CD4-positive, alpha-beta T cell treated with Interleukin-17A for 1 hour (primary cell): ENCODE results near the gene SQSTM1.

Experiments
- DNase-seq: peaks from one replicate; pipeline ENCODE4 v3.0.0-alpha.2; 2020

The SQSTM1 gene

DNA sequence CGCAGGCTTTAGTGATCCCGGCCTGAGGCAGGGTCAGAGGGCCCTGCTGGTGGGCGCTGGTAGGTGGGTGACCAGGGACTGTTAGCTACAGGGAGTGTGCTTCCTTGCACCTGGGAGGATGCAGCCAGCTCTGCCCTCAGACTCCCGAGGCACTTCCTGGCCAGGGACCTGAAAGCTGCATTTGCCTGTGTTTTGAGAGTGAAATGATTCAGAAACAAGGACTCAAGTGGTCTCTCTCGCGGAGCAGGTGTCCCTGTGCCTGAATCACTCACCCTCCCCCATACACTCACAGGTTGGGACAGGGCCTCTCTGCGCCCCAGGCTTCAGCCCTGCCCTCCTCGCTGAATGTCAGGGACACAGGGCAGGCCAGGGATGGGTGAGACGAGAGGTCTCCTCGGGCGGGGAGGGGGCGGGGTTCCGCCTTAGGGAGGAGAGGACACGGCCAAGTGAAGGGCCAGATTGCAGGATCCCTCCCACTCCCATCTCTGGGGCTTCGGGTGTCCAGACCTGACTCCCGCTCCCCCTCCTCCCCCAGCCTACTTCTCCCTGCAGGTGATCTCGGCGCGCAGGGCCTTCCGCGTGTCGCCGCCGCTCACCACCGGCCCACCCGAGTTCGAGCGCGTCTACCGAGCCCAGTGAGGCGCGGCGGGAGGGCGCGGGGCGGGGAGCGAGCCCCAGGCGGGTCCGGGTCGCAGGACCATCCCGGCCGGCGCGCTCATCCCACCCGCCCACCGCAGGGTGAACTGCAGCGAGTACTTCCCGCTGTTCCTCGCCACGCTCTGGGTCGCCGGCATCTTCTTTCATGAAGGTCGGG is 25.4 kb upstream of the SQSTM1 start:
- no peak for DNase-seq

DNA sequence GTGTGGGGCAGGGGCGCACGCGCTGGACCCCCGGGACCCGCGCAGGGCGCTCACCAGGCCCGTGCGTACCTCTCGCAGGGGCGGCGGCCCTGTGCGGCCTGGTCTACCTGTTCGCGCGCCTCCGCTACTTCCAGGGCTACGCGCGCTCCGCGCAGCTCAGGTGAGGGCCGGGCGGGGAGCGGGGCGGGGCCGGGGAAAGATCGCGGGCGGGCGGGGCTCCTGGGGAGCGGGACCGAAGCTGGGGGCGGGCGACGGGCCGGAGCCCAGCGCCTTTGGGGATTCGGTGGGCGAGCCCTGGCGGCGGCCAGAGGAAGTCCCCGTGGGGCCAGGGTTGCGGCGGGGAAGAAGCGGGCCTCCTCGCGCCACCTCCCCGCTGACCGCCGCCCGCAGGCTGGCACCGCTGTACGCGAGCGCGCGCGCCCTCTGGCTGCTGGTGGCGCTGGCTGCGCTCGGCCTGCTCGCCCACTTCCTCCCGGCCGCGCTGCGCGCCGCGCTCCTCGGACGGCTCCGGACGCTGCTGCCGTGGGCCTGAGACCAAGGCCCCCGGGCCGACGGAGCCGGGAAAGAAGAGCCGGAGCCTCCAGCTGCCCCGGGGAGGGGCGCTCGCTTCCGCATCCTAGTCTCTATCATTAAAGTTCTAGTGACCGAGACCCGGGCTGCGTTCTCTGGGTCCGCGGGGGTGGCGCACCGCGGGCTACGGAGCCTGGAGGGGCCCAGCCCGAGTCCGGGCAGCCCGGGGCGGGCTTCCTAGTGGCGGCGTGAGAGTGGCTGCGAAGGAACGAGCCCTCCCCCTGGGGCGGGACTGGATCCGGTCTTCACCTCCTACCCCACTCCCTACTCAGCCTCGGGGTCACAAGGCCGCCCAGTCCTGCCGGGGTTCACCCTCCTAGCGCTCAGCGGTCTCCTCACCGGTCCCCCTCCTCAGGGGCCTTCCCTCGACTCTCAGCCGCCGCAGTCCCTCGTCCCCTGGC is 24.6 kb upstream of the SQSTM1 start:
- DNase-seq, result peak; percentile 77

DNA sequence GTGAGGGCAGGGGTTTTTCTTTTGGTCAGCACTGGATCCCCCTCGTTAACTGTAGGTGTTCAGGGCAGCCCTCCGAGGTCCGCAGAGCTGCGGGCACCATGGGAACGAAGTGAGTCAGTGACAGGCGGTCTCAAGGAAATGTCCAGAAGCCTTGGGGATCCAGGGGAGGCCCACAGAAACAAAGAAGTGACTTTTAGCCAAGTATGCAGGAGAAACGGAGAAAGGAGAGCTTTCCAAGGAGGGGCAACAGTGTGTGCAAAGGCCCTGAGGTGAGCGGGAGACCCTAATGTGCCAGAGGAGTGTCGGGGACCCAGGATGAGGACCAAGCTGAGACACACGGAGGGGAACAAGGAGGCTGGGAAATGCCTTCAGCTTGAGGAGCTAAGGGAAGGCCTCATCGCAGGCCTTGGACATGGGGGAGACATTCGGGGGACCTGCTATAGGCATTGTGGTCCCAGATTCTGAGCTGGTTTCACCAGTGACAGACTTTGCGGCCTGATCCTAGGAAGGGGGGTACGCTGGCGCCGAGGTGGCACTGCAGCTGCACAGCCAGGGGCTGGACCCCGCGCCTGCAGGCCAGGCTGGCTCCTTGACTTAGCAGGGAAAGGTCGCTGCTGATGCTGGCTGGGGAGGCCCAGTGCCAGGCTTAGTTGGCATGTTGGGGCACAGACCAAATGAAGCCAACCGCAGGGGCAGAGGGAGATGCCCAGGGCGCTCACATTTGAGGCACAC is 23.7 kb upstream of the SQSTM1 start:
- DNase-seq, result no peak

DNA sequence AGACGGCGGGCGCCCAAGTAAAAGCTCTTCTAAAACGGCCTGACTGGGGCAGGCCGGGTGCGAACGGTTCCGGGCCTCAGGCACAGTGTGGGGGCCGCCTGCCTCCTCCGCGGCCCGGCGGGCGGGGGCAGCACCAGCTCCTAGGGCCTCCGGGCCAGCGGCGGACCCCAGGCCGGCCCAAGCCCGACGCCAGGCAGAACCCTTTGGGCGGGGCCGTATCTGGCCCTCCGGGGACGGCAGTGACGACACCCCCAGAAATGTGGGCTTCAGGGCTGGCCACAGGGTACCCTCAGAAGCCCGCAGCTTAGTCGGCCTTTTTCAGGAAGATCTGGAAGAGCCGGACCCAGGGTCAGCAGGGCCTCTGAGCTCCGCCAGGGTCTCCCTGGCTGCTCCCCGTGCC is 23.0 kb upstream of the SQSTM1 start:
- DNase-seq, result no peak

DNA sequence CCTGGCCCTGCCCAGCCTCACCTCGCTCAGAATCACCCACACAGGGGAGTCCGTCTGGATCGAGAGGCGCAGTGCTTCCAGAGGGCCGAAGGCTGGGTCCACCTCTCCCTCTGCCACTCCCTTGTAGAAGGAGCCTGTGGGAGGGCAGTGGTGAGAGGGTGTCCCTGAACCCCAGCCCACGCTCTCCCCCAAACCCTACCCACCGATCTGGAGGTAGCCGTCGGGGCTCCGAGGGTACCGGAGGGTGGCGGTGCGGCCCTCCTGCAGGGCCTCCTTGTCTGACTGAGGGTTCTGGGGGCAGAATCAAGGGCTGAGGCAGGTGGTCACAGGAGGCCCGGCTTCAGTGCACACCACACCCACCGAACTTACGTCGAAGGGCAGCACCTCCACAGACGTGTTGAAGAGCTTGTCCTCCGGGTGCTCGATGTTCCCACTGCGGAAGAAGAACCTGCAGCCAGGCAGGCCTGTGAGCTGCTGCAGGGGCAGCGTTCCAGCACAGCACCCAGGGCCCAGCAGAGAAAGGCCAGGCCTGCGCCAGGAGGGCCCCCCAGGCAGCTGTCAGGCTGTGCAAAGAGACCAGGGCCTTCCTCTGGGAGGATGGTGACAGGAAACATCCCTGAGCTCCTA is 22.4 kb upstream of the SQSTM1 start:
- DNase-seq, result no peak

DNA sequence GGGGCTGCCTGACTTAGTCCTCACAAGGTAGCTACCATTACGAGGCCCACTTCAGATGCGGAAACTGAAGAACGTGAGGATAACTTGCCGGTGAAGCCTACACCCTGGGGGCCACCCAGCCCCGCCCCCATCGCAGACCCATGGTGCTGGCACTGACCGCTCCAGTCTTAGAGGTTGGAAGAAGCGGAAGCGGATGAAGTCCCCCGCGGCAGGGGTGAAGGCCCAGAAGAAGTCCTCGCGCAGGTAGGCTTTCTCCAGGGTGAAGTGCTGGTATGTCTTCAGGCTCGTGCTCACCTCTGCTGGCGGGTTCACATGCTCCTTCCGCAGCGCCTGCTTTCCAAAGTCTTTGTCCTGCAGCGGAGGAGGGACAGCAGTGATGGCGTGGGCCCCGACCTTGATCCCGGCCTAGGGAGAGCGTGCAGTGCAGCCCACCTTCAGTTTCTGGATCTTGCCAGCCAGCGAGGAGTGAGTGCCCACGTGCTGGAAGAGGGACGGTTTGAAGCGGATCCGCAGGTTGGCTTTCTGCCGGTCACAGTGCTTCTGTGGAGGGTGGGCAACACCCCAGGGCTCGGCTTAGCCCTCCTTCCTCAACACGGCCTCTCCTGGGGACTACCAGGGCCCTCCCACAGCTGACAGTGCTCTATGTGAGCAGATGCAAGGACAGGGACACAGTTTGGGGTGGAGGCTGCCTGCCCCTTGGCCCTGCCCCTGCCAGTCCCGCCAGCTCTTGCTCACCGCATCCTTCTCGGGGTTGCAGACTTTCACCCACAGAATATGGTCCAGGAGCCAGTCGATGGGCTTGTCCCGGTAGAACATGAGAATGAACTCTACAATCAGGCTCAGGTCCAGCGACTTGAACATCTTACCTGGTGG is 21.7 kb upstream of the SQSTM1 start:
- DNase-seq, result no peak

DNA sequence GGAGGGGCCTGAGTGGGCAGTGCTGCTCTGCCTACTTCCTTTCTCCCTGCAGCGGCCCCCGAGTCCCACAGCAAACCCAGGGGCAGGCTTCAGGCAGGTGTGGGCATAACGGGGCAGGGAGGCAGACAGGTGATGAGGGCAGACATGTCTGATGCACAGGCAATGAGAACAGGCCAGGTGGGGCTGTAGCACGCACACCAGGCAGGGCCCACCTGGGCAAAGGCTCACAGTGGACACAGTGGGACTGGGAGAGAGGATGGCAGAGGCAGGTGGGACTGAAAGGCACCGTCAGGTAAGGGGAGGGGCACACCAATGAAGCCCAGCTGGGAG is 21.1 kb upstream of the SQSTM1 start:
- DNase-seq, result no peak

DNA sequence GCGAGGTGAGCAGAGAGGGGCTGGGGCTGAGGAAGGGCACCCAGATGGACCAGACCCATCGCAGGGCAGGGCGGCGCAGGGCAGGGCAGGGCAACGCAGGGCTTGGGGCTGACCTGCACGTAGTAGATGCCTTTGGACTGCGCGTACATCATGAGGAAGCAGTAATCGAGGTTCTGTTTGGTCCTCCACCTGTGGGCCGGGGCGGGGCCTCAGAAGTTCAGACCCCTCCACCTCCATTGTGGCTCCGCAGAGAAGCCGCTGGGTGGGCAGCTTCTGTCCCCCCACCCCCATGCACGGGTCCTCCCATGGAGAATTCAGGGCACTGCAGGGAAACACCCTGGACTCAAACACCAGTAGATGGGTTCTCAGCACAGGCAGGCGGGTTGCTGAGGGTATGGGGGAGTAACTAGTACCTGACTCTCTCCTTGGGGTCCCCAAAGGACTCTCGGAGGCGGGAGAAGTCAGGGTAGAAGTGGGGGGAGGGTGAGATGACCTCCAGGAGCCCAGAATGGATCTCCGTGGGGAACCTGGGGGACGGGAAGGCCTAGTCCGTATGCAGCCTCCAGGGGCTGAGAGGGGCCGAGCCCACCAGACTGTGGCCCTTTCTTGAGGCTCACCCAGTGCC is 20.5 kb upstream of the SQSTM1 start:
- no peak for DNase-seq

DNA sequence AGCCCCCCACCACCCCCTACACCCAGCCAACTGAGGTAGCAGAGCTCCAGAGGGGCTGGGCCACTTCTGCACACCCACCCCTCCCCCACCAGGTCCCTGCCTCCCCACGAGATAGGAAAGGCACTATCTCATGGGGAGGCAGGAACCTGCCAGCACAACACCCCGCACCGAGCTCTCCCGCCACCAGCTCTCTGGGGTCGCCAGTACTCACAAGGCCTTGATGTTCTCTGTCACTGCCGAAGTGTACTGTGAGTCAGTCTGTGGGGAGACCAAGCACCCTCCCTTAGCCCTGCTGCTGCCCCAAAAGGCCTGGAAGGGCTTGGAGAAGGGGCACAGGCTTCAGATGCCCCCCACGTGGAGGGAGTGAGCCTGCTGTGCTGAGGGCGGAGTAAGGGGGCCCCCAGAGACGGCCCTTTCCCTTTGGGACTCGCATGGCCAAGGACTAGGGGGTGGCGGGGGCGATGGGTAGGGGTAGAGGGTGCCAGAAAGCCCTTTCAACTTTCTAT is 20.0 kb upstream of the SQSTM1 start:
- DNase-seq, result no peak

DNA sequence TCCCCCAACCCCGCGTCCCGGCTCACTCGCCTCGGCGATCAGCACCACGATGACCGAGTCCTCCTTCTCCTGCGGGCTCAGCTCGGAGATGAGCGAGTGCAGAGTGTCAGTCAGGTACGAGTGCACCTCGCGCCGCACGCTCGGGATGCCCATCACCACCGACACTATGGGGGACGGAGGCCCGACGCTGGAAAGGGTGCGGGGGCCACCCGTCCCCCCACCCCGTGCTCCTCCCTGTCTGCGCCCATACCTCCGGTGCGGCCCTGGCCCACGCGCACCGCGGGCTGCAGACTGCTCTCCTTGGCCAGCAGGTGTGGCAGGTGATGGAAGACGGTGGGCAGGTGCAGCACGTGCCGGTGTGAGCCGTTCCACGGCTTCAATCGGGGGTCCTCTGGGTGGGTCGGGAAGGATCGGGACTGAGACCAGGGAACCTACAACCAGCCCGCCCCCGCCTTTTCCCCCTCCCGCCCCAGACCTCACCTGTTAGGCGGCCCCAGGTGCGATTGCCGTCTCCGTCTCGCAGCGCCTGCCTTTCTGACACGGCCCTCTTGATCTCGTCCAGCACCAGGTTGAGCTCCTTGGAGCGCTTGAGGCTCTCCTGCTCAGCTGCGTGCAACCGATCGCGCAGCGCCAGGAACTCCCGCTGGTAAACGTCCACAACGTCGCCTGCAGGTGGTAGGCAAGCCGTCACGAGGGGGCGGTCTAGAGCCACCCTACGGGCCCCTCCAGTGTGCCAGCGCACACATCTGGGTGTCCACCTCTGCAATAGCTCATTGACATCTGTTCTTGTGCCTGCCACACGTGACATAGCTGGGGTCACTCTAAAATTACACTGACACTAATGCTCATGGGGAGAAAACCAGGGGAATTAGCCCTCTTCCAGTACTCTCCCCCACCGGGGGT is 19.1 kb upstream of the SQSTM1 start:
- peak; percentile 86 for DNase-seq

DNA sequence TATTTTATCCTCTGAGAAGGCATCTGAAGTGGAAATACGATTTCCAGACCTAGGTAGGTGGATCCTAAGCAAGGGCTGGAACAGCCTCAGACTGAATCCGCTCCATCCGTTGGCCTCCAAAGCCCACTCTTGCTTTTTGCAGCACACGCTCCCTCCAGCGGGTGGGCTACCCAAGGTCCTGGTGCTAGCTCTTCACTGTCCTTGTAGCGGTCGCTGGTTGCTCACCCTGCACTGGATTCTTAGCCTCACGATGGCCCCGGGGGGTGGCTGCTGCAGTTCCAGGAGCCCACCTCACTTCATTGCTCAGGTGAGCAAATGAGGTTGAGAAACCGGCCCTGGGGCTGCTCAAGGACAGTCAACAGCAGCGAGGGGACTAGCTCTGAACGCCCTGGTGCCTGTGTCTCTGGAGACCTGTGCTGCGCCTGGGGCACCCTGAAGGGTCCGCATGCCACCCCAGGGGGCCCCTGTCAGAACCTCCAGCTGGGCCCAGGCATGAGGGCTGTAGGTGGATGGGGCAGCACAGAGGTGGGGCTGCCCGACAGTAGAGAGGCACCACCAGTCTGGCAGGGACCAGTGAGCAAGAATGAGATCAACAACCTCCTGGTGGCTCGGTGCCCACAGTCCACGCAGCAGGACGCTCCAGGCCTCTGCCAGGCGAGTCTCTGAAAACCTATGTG is 18.4 kb upstream of the SQSTM1 start:
- no peak for DNase-seq

DNA sequence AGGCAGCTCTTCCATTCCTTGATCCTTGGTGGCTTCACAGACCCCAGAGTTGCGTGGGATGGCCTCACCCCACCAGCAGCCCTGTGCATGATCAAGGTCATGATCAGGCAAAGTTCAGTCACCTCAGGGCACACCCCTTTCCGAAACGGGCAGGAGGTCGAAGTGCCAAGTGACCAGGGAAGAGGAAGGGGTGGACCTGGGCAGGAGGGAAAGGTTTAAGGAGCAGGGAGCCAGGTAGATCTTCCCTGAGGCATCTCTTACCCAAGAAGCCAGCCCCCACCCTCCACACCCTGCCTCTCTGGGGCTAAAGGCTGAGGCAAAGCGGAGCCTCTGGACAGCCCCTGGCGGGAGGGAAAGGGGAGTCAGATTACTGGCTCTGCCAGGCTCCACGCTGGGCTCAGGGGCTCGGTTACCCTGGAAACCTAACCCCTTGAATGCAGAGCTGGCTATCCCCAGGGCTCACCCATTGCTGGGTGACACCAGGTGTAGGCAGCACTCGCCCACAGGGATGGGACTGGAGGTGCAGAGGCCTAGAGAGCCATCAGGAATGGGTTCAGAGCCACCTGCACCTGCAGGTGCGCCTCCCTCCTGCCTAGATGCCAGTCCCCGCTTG is 17.6 kb upstream of the SQSTM1 start:
- DNase-seq, result no peak

DNA sequence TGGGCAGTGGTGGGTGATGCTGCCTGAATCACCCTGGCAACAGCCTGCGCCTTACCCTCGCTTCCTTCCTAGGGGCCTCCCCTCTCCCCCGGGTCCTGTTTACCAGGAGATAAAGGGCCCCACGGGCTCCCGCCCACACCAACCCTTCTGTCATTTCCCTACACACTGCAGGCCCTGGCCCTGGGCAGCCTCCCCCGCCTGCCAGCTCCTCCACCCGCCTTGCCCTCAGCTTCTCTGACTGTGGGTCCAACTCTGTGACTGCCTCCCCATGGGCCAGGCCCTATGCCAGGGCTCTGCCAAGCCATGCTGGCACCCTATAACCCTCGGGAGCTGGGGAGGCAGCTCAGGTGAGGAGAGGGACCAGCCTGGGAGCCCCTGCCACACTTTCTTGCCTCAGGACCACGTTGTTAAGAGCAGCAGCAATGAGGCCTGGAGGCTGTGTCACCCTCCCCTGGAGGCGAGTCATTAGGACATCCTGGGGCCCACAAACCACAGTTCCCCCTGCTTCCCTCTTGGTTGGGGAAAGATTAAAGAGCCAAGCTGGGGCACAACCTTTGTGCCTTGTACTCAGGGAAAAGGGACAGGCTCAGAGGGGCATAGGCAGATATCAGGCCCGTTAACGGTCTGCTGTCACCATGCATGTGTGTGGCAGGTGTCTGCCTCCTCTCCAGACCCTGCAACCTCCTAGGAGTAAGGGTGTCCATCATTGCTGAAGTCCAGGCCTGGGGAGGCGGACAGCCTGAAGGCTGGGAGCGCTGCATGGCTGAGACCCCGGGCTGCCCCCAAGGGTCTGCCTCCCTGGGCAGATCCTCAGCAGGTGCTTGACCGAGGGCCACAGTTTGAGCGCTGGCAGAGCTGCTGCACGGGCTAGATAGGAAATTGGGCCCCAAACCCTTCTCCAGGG is 16.8 kb upstream of the SQSTM1 start:
- peak; percentile 41 for DNase-seq

DNA sequence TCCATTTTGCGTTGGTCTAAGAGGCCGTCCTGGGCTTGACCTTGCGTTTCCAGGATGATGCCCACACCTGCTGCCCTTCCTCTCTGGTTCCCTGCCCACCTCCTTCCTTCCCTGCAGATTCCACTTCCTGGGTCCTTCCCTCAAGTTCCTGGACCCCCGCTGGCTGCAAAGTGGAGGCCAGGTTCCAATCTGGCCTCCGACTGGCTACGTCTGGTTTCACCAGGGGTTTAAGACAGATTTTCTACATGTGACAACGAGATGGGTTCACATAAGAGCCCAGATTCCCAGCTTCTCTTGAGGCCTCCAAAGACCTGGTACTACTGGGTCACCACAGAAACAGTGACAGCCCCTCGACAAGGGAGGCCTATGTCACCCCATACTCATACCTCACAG is 16.2 kb upstream of the SQSTM1 start:
- no peak for DNase-seq

DNA sequence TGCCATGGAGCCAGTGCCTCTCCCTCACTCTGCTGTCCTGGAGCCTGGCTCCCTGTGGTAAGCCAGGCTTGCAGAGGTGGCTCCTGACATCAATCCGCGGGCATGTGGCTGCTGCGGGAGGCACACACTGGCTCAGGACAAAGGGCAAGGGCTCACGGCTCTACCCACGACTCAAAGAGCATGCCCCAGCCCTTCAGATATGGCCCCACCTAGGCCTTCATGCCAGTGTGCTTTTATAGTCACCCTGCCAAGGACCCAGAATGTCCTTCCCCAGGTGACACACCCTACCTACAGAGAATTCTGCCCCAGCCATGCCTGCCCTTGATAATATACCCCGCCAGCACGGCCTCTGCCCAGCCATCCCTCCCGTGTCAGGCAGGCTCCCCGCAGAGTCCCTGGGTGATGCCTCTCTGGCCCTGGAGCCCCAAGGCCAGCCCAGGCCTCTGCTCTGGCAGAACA is 15.6 kb upstream of the SQSTM1 start:
- DNase-seq, result no peak

DNA sequence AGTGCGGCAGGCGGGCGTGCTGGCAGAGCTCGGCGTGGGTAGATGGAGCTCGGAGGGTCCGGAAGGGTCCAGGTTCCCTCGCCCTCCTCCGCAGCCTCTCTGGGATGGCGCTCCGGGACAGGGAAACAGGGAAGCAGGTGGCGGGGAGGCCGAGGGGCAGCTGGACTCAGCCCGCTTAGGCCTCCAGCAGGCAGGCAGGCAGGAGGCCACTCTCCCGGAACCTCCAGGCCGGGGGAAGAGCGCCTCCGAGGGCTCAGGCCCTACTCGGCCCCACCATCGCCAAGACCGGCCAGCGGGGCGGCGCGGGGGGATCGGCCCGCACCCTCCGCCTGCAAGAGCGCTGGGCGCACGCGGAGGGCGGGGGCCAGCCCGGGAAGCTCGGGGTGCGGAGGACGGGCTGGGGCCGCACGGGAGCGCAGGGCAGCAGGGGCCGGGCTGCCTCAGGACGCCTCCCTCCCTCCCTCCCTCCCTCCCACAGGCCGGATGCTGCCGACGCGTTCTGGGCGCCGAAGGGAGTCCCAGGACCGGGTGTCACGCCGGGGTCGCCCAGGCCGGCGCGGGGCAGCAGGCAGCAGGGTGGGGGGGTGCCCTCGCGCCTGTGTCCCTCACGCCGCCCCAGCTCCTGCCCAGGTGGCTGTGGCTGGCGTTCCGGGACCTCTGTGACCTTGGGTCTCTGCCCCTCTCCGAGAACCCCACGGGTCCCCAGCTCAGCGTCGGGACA is 15.0 kb upstream of the SQSTM1 start:
- peak; percentile 41 for DNase-seq
